Pancreas (tissue), 10 donors: ENCODE measurements around the gene TBC1D10B. TPM values are rescaled to one million over a fixed set of nuclear protein-coding genes. Genes with fewer than 3 reads are reported as not detected.
A peak's percentile ranks its signal among the peaks of the same experiment; 100 is the strongest.
"Not testable (repeated sequence)": the region's sequence is repeated elsewhere in the genome, so short reads cannot be mapped to it uniquely, and the experiment has no call there.

ENCODE experiments used
- ATAC-seq, 4 donors: fragments of 200-7000 bp; cut with Tn5 transposase; one replicate each; pipeline versions ENCODE4 v1.8.0 to v1.9.1; 2020; ENCODE audit warnings: mild to moderate bottlenecking in 4 of 4, moderate library complexity in 4 of 4
- DNase-seq, 6 donors: peaks; one replicate each; pipeline ENCODE4 v3.0.0-alpha.2; 2020
- FAIRE-seq: peaks from 2 replicates; lab custom pipeline; 2012; peaks lifted over from hg19 to GRCh38; lab: Jason Lieb, UNC
- H3K27ac ChIP-seq, 4 donors: fragments of 200-600 bp; sonication (generic); 1 replicate in 3 of 4; 2 replicates in 1 of 4; pipeline versions ENCODE4 v1.5.0 to v1.8.0; 2020
- H3K27me3 ChIP-seq, 4 donors: fragments of 200-600 bp; one replicate each; pipeline ENCODE4 v1.8.0; 2021
- H3K36me3 ChIP-seq, 3 donors: fragments of 200-600 bp; sonication (generic) in 1 of 3; one replicate each; pipeline versions ENCODE4 v1.5.0 to v1.8.0; 2020 to 2021
- H3K4me1 ChIP-seq, 3 donors: fragments of 200-600 bp; one replicate each; pipeline ENCODE4 v1.8.0; 2021
- H3K4me3 ChIP-seq, 4 donors: fragments of 200-600 bp; sonication (generic) in 2 of 4; one replicate each; pipeline versions ENCODE4 v1.5.0 to v1.8.0; 2020 to 2021
- H3K9me3 ChIP-seq, 4 donors: fragments of 200-600 bp; one replicate each; pipeline ENCODE4 v1.8.0; 2021
- WGBS, 2 donors: extraction: QIAGEN DNeasy Blood & Tissue Kit; methylation state at CpG; one replicate each; pipeline ENCODE4 v1.1.7; 2013; 5-methylcytosine and 5-hydroxymethylcytosine counted together
- intact Hi-C, 3 donors: fragments of 100-400 bp; cut with DNase I; formaldehyde crosslinking; loops; one replicate each; pipeline versions ENCODE4 v1.11.1 to v1.14.2; 2022
- polyA plus RNA-seq, 2 donors: library from polyadenylated mRNA; stranded (reverse); fragments of 200-250 nt; gene quantifications; one replicate each; pipeline ENCODE4 v1.2.3, GENCODE V29; 2013
- total RNA-seq, 6 donors: library from RNA; stranded (reverse); fragmentation: NEBNext Ultra II Directional in 4 of 6; extraction: Animal tissue kit (Norgen Biotek cat#: 25700) in 4 of 6; gene quantifications; one replicate each; pipeline versions ENCODE4 v1.2.1 to v1.2.4, GENCODE V29; 2021 to 2023
- TF ChIP-seq, protein P1 (sequence below), 4 donors: fragments of 200-600 bp; sonication (generic) in 3 of 4; IDR thresholded peaks; one replicate each; pipeline versions ENCODE4 v1.5.0 to v1.8.0; 2021; ENCODE audit warnings: antibody characterized with exemption in 4 of 4
- donor health status: healthy with polysubstance abuse.
- donor health status: DM: no; HTN: no; CAD: no; lungs with moderate emphysema.
- donor health status: DM: no; HTN: no; CAD: no.
- donor health status: control.
- donor health status: control.
- donor health status: Bipolar disorder and iron deficiency.
- donor health status: DM: yes; HTN: yes; CAD: no.
- donor health status: DM: no; HTN: no; CAD: no.
- donor health status: DM: no; HTN: no; CAD: no.
- donor health status: DM: yes; HTN: yes; CAD: no.

The TBC1D10B gene
- total and polyA plus RNA-seq, 8 donors: 14.5 to 28.2 (median 15.6) TPM

GRCh38 chr16:30340621-30341020 is 29.7 kb downstream of the TBC1D10B start:
- TF ChIP-seq, protein P1, sequence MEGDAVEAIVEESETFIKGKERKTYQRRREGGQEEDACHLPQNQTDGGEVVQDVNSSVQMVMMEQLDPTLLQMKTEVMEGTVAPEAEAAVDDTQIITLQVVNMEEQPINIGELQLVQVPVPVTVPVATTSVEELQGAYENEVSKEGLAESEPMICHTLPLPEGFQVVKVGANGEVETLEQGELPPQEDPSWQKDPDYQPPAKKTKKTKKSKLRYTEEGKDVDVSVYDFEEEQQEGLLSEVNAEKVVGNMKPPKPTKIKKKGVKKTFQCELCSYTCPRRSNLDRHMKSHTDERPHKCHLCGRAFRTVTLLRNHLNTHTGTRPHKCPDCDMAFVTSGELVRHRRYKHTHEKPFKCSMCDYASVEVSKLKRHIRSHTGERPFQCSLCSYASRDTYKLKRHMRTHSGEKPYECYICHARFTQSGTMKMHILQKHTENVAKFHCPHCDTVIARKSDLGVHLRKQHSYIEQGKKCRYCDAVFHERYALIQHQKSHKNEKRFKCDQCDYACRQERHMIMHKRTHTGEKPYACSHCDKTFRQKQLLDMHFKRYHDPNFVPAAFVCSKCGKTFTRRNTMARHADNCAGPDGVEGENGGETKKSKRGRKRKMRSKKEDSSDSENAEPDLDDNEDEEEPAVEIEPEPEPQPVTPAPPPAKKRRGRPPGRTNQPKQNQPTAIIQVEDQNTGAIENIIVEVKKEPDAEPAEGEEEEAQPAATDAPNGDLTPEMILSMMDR (IDR thresholded peaks at IDR 0.05): no peak
- FAIRE-seq: no peak

DNA sequence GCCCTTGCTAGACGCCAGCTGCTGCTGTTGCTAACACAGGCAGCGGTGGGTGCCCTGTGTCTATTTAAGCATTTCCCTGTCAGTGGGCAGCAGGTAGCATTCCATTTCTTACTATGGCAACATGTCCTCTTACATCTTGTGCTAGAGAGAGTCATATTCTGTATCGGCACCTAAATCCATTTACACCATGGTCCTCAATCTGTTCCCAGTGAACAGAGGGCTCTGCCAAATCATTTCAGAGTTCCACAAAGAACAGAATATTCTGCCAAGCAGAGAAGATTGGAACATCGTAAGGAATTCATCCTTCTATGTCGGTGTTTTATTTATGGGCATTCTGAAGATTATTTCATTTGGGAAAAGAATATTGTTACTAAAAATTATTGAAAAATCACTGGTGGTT is 31.6 kb downstream of the TBC1D10B start:
- FAIRE-seq, ATAC-seq, H3K36me3 ChIP-seq, H3K27me3 ChIP-seq, intact Hi-C loops, H3K4me1 ChIP-seq, DNase-seq, H3K4me3 ChIP-seq, H3K27ac ChIP-seq, H3K9me3 ChIP-seq: not testable (repeated sequence)
- 82 to 86% methylated on average over 4 of the region's 5 CpGs for whole genome bisulfite sequencing, 2 donors

More at GRCh38 chr16:30340621-30341020, 29.7 kb downstream of the TBC1D10B start:
- Histone ChIP-seq H3K4me1 (peaks cover 0 to 4% (median 0%) of the 10 kb centered on the region in 3 donors), H3K4me3 (no peak overlapping the region), H3K27me3 (no peaks in the 10 kb centered on the region), H3K36me3 (no peaks in the 10 kb centered on the region), H3K9me3 (no peaks in the 10 kb centered on the region), H3K27ac (no peak overlapping the region)
- DNase-seq: no peak
- WGBS, 2 donors: 85 to 87% methylated on average over 13 of the region's 13 CpGs
- ATAC-seq: no peak
- intact Hi-C loops: no loop called here

DNA sequence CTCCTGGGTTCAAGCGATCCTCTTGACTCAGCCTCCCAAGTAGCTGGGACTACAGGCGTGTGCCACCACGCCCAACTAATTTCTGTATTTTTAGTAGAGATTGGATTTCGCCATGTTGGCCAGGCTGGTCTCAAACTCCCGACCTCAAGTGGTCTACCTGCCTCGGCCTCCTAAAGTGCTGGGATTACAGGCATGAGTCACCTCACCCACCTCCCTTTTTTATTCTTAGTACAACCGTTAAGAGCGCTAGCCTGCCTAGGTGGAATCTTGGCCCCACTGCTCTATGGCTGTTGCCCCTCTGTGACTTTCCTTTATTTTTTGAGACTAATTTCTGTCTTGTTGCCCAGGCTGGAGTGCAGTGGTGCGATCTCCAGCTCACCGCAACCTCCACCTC is 32.3 kb downstream of the TBC1D10B start:
- H3K4me3 ChIP-seq, intact Hi-C loops, H3K27me3 ChIP-seq, FAIRE-seq, H3K36me3 ChIP-seq, DNase-seq, H3K4me1 ChIP-seq, H3K9me3 ChIP-seq, ATAC-seq, H3K27ac ChIP-seq: not testable (repeated sequence)
- WGBS, 2 donors: 90 to 91% methylated on average over 10 of the region's 10 CpGs

- no peak for FAIRE-seq
- peak in 3 of 6 donors; percentile 22 to 55 (median 39) for DNase-seq
- intact Hi-C loops: no loop called here
- TF ChIP-seq, protein P1 (IDR thresholded peaks at IDR 0.05): no peak
- peak; percentile 1 to 14 (median 9) for ATAC-seq
- no peaks in the 10 kb centered on the region for H3K9me3 ChIP-seq
- WGBS, 2 donors: 37 to 38% methylated on average over 17 of the region's 17 CpGs
- H3K27me3 ChIP-seq: no peaks in the 10 kb centered on the region
- no peaks in the 10 kb centered on the region for H3K36me3 ChIP-seq
- peak overlapping the region; percentile 8 to 67 (median 56) for H3K4me3 ChIP-seq
- peaks cover 0 to 5% (median 0%) of the 10 kb centered on the region in 3 donors for H3K4me1 ChIP-seq
- peak overlapping the region in 3 of 4 donors; percentile 88 to 91 (median 91) for H3K27ac ChIP-seq
Observed at GRCh38 chr16:30335598-30336474, 34.5 kb downstream of the TBC1D10B start.

GRCh38 chr16:30335028-30335597 is 35.2 kb downstream of the TBC1D10B start:
- peak; percentile 80 to 94 (median 88) for DNase-seq
- ATAC-seq: peak; percentile 89 to 97 (median 93)
- H3K9me3 ChIP-seq, intact Hi-C loops, FAIRE-seq, H3K27me3 ChIP-seq, H3K36me3 ChIP-seq, H3K4me1 ChIP-seq: not testable (repeated sequence)
- Histone ChIP-seq H3K4me3 (peak overlapping the region; percentile 48 to 67 (median 56)), H3K27ac (peak overlapping the region; percentile 86 to 91 (median 90))
- WGBS, 2 donors: 0% methylated on average over 41 to 70 of the region's 70 CpGs

DNA sequence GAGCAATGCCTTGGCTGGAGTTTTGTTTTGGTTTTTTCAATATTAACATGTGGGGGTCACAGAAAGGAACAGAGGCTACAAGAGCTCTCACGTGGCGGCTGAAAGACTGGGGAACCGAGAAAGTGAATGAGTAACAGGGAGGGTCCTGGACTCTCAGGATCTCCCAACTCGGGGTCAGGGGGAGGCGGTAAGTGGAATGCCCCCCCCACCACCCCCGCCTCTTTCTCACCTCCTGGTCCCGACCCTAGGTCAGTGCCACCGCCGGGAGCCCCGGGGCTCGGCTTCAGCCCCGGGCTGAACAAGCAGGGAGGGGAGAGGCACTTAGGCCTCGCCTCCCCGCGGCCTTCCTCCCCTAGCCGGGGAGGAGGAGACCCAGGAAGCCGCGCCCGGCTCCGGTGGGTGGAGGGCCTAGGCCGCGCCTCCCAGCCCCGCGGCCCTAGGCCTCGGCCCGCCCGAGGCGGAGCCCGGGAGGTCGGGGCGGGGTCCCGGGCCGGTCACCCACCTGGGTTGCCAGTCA is 35.8 kb downstream of the TBC1D10B start:
- H3K27me3 ChIP-seq, H3K9me3 ChIP-seq, FAIRE-seq, intact Hi-C loops, H3K36me3 ChIP-seq, H3K4me1 ChIP-seq: not testable (repeated sequence)
- H3K27ac ChIP-seq: peak overlapping the region; percentile 86 to 91 (median 90)
- ATAC-seq: peak; percentile 94 to 97 (median 94)
- 0% methylated on average over 4 to 25 of the region's 33 CpGs for WGBS, 2 donors
- DNase-seq: peak; percentile 82 to 95 (median 88)
- peak overlapping the region; percentile 48 to 67 (median 56) for H3K4me3 ChIP-seq

GRCh38 chr16:30324220-30324619 is 46.1 kb downstream of the TBC1D10B start:
- 89 to 96% methylated on average over 6 of the region's 6 CpGs for WGBS, 2 donors
- DNase-seq, H3K36me3 ChIP-seq, H3K27ac ChIP-seq, H3K27me3 ChIP-seq, H3K9me3 ChIP-seq, FAIRE-seq, H3K4me1 ChIP-seq, intact Hi-C loops, H3K4me3 ChIP-seq, ATAC-seq: not testable (repeated sequence)

- H3K27ac ChIP-seq, intact Hi-C loops, H3K4me1 ChIP-seq, ATAC-seq, H3K27me3 ChIP-seq, H3K36me3 ChIP-seq, H3K4me3 ChIP-seq, H3K9me3 ChIP-seq, FAIRE-seq, DNase-seq: not testable (repeated sequence)
- 77 to 85% methylated on average over 2 of the region's 2 CpGs for WGBS, 2 donors
Observed at GRCh38 chr16:30318647-30319046, 51.6 kb downstream of the TBC1D10B start.

DNA sequence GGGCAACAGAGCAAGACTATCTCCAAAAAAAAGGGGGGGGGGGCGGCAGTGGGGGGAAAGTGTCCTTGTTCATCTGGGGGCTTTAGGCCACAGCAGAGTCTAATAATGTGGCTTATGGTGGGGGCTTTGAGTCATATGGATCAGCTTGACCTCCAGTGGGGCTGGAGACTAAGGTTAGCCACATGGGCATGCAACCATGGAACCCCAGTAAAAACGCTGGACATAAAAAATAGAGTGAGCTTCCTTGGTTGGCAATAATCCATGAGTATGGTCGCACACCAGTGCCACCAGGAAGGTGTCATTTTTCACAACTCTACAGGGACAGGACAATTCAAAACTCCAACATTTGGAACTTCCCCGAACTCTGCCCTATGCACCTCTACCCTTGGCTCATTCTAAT is 59.4 kb downstream of the TBC1D10B start:
- H3K27me3 ChIP-seq, H3K4me3 ChIP-seq, intact Hi-C loops, H3K36me3 ChIP-seq, H3K27ac ChIP-seq, DNase-seq, FAIRE-seq, H3K4me1 ChIP-seq, ATAC-seq, H3K9me3 ChIP-seq: not testable (repeated sequence)
- 79% methylated on average over 2 to 3 of the region's 4 CpGs for WGBS, 2 donors

GRCh38 chr16:30309255-30309654 is 61.0 kb downstream of the TBC1D10B start:
- H3K4me1 ChIP-seq, H3K36me3 ChIP-seq, H3K27me3 ChIP-seq, FAIRE-seq, DNase-seq, intact Hi-C loops, ATAC-seq, H3K4me3 ChIP-seq, H3K9me3 ChIP-seq, H3K27ac ChIP-seq: not testable (repeated sequence)
- WGBS, 2 donors: 94% methylated on average over 5 of the region's 5 CpGs
